Activated naive CD4-positive, alpha-beta T cell treated with anti-CD3 and anti-CD28 coated beads, Interleukin-2, amount 50 U/mL, for 16 hours (primary cell): Measurements from ENCODE around the gene VPS16.

Source experiments
- DNase-seq: peaks from one replicate; pipeline ENCODE4 v3.0.0-alpha.2; 2020

The VPS16 gene

DNA sequence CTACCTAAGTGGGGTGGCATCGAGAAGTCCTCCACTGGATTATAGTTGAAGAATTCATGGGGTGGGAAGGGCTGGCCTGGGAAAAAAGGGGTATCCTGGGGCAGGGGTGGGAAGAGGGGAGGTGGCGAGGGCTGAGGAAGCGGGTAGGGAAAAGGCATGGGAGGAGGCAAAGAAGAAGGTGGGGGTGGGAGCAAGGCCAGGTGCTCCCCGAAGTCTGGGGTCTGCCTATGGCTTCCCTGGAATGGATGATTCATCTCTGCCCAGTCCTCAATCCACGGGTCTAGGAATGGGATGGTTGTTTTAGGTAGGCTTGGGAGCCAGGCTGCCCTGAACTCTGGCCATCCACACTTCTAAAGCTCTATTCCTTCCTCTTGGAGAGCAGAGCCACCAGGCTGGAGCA is 4.5 kb upstream of the VPS16 start:
- no peak for DNase-seq

DNA sequence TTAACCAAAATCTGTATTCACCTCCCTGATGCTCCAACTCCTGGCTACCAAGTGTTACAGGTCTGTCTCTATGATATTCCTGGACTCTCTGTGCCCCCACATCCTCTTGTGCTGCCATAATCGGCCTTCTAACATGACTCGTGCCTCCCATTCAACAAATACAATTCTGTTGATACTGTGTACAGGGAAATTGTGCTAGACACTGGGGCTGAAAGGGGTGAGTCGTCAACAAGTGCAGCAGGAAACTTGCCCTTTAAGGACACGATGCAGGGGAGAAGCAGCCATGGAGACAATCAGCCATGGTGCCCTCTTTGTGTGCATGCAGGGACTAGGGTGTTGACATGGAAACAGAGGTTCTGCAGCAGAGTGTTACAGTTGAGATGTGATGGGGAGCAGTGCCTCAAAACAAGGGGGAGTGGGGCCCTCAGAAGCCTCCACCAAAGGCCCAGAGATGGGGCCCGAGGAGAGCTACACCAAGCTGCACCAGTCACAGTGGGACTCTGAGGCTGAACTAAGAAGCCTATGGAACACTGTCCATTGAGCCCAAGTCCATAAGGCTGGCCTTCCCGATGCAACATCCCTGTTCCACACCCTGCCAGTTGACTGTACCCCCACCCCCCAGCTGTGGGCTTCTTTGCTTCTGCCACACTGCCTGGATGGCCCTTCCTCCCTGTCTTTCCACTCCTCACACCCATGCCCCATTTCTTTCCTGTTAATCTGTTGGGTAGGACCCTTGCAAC is 3.2 kb upstream of the VPS16 start:
- no peak for DNase-seq

DNA sequence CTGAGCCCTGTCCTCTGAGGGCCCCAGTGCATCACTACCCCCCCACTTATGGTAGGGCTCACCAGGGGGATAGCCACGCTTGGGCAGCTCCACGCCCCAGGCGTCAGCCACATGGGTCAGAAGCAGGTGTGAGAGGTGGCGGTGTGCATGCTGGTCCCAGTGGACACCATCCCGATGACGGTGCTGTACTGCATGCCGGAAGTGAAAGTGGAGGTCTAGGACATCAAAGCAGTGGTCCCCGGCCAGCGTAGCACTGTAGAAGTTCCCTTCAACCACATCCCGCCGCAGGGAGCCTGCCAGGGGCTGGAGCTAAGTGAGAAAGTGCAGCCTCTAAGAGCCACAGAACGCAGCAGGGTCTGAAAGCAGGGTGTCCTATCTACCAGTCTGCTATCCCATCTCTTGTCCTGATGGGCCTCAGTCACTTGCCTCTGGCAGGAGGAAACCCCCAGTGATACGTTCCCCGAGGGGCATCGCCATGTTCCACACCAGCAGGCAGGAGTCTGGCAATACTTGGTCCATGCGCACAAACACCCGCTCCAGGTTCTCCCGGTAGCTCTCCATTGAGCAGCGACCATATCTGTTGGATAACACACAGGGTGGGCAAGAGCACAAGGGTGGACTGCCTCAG is 2.3 kb upstream of the VPS16 start:
- DNase-seq: no peak

DNA sequence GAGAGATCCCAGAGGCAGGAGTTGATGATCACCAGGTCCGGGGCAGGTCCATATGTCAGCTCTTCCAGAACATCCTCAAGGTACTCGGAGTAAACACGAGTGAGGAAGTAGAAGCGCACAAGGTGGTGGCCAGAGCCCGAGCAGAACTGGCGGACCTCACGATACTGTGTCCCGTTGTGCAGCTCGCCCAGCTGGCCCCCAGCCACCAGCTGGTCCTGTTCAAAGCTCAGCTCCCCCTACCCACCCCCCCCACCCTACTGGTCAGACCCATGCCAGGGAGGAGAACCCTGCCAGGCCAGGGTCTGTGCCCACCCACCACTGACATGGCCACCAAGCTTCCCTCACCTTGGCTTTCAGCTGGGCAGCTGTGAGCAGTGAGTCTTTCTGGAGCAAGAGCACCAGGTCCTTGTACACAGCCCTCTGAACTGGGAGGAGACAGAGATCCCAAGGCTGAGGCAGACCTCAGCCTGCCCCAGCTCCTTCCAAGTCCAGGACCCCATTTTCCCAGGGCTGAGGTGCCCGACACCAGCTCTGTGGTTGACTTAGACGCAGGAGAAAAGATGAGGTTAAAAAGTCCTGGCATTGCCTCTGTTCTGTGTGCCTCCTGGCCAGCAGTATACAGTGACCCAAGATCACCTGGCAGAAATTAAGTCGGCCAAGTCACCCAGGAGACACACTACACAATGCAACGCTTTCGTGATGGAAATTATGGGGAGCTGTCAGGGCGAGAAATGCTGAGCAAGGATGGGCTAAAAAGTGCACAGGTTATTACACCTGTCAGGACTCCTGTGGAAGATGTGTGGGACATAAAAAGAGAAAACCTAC is 1.5 kb upstream of the VPS16 start:
- DNase-seq: no peak

DNA sequence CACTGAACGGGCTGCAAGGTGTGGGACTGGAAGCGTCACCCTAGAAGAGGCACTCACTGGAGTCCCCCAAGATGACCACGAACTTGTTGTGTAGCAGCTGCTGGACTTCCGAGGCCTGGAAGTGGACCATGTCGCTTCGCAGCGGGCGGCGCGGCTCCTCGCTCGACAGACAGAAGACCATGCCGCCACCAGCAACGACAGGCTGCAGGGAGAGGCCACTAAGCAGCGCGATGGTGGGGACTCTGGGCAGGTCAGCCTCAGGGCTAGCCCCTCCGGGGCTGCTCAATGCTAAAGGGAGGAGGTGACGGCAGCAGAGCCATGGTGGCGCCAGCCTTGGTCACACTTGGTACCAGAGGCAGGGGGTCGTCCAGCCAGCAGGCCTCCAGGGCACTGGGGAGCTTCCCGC is 810 bp upstream of the VPS16 start:
- DNase-seq: no peak

DNA sequence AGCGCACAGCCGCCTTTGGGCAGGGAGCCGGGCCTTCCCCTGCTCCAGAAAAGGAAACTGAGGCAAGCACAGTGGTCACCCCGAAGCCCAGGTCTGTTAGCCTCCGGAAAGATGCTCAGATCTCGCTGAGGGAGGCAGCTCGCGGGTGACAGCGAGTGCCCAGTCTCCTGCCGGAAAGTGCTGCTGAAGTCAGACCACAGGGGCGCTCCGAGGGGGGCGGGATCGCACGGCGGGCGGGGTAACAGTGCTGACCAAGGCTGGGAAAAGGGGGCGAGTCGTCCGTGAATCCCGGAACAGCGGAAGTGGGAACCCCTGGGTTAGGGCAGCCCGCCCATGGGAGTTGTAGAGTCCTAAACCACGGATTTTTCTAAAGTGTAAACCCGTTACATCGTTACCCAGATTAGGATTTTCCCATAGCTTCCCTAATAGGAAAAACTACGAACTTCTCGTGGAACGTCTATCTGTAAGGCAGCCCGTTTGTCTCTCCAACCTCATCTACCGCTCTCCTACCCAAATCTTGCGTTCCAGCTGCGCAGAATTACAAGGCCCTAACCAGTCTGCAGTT is 504 bp downstream of the VPS16 start:
- peak; percentile 40 for DNase-seq

DNA sequence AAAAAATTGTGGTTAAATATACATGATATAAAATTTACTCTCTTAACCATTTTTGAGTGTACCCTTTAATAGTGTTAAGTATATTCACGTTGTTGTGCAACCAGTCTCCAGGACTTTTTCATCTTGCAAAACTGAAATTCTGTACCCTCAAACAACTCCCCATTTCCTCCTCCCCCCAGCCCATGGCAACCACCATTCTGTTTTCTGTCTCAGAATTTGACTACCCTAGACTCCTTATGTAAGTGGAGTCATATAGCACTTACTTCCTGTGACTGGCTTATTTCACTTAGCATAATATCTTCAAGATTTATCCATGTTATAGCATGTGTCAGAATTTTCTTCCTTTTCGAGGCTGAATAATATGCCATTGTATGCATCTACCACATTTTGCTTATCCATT is 5.1 kb downstream of the VPS16 start:
- no peak for DNase-seq

DNA sequence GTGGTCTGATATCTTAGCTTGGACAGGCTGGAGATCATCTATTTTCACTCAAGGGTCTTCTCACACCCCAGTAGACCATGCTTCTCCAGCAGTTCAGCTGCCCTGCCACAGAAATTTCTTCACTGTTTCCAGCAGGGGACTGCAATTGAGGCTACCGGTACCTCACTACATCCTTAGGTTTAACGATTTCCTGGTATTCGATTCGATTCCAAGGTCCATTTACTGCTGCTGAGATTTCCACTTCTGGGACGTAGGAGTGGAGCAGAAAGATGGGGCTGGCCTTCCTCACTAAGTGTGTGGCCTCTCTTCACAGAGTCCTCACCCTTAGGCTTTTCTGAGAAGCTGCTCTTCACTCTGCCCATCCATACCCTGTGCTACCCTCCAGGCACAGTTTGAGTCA is 6.2 kb downstream of the VPS16 start:
- DNase-seq: no peak

DNA sequence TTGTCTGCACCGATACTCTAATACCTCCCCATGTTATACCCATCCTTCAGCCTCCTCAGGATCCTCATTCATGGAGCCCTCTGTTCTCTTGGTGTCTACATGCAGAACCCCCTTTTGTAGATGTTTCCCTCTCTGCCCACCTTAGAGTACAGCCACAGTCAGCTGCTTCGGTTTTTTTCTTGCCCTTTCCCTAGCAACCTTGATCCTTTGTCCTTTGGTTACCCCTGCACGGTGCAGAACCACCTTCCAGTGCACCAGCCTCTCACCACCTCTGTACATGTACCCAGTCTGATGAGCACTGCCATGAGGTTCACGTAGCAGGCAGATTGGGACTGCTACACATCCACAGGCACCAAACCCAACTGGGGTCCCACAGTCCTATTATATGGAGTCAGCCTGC is 7.3 kb downstream of the VPS16 start:
- no peak for DNase-seq

DNA sequence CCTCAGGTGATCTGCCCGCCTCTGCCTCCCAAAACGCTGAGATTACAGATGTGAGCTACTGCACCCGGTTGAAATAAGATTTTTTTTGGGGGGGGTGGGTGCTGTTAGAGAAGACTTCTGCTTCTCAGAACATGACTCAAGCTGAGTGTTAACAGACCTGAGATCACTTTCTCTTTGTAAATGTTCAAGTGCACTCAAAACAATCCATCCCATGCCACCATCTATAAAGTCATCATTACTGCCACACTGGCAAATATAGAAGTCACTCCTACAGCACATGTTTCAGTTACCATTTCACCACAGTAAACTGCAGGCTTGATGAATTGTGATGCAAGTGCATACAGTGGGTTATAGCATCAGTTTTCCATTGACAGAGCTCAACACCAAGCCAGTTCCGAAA is 9.0 kb downstream of the VPS16 start:
- no peak for DNase-seq

DNA sequence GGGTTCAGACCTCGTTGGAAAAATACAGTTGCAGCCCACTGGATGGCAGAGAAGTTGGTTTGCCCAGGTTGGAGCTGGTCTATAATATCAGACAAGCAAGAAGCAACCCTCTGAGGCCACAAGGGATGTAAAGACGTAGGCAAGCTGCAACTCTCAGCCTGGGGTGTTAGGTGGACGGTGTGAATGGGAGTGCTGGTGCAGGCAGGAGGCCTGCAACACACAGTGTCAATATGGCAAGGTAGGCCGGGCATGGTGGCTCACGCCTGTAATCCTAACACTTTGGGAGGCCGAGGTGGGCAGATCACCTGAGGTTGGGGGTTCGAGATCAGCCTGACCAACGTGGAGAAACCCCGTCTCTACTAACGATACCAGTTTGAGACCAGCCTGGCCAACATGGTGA is 10.5 kb downstream of the VPS16 start:
- no peak for DNase-seq

DNA sequence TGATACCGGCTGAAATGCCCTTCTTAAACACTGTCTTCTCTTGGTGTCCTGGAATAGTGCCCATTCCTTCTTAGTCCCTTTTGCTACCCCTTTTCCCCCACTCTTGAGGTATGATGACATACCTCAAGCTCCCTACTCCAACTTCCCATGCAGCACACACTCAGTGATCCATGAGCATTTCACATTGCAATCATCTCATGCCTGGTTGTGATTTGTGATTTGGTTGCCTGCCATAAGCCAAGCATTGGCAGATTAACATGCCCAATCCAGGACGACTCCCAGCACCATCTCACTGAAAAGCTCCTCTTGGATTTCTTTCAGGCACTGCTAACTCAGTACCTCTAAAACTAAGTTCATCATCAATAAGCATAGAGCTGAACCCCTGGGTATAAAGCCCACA is 18.0 kb downstream of the VPS16 start:
- no peak for DNase-seq

DNA sequence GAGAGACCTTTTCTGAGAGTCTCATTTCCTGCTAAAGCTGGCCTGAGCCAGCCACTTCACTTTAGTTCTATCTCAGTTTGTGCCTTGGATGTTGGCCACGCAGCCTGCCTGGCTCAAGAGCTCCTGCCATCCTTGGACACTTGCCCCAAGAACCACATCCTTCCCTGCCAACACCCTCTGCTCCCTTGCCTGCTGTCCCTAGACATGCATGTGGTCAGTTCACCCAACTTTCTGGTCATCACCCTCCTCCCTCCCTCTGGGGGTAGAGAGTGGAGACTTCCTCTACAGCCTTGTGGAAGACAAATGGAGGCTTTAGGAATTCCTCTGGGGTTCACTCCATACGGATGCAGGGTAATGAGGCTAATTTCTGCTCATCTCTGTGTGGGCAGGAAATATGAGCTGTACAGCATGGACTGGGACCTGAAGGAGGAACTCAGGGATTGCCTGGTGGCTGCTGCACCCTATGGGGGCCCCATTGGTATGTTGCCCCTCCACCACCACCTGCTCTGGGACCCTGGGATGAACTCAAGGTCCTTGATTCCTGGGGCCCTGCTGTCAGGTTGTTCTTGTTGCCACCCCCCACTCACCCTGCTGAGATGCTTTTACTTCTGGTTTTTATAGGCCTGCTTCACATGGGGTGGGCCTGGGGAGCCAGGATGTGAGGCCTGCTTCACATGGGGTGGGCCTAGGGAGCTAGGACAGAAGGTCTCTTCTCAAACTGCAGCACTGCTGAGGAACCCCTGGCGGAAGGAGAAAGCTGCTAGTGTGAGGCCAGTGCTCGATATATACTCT is 19.0 kb downstream of the VPS16 start:
- DNase-seq: no peak

DNA sequence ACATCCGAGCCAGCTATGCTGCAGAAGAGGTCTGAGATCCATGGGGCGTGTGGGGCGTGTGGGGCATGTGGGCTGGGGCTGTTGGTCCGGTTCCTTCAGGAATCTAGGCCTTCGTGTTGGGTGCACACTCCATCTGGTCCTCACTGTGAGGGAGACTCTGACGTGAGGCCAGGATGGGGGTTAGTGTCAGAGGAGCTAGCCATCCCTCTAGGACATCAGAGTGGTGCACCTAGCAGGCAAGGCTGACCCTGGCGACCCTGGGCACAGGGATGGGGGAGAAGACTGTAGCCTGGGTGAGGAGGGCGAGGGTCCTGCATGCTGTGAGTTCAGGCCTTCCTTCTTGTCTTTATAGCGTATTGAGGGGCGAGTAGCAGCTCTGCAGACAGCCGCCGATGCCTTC is 24.1 kb downstream of the VPS16 start:
- no peak for DNase-seq

DNA sequence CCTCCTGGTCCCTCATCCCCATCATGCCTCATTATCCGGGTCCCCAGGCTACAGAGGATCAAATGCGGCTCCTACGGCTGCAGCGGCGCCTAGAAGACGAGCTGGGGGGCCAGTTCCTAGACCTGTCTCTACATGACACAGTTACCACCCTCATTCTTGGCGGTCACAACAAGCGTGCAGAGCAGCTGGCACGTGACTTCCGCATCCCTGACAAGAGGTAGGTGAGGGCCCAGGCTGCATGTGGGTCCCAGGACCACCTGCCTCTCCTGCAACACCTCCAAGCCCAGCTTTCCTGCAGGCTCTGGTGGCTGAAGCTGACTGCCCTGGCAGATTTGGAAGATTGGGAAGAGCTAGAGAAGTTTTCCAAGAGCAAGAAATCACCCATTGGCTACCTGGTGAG is 24.6 kb downstream of the VPS16 start:
- no peak for DNase-seq

DNA sequence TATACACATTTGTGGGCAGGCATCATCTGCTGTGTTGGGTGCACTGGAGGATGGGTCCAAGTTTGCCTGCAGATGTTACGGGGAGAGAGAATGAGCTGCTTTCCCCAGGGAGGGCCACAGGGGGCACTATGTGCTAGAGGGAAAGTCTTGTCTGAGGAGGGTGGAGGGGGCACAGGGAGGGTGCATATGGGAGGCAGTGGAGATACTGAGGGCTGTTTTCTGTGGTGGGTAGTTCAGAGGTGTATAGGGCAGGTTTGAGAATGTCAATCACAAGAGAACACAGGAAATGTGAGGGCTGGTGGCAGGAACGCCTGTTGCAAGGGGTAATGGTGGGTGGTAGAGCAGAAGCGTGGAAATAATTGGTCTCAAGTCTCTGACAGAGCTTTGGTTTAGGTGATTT is 25.1 kb downstream of the VPS16 start:
- DNase-seq: peak; percentile 45

DNA sequence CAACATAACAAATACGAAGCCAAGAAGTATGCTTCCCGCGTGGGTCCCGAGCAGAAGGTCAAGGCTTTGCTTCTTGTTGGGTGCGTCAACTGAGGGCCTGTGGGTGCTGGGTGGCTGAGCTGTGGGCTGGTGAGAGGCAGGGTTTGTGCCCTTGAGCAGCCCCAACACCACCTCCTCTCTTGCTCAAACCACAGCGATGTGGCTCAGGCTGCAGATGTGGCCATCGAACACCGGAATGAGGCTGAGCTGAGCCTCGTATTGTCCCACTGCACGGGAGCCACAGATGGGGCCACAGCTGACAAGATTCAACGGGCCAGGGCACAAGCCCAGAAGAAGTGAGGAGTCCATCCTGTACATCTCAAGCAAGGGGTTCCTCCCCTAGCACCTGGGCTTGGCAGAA is 25.7 kb downstream of the VPS16 start:
- no peak for DNase-seq

DNA sequence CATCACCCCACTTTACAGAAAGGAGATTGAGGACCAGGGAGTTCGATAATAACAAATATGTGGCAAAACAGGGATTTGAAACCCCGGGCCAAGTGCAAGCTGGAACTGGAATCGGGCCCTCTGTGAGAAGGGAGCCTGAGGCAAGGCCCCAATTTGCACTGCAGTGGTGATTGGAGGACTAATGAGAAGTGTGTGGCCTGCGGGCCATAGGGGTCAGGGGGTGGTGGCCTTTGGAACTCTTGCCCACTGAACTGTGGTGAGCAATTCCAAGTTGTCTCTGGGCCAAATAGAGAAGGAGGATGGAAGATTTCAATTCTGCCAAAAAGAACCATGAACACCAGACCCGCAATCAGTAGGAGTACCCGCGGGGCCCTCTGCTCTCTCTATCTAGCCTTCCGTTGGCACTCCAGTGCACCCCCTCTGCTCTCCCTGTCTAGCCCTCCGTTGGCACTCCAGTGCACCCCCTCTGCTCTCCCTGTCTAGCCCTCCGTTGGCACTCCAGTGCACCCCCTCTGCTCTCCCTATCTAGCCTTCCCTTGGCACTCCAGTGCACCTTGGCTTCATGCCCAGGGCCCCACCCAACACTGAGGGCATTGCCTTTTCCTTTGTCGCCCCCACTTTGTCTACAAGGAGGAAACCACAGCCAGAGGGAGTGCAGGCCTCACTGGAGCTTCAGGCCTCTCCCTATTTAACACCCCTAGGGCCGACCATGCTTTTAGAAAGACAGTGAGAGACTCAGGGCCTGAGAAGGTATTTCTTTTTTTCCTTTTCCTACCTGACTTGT is 26.7 kb downstream of the VPS16 start:
- no peak for DNase-seq

DNA sequence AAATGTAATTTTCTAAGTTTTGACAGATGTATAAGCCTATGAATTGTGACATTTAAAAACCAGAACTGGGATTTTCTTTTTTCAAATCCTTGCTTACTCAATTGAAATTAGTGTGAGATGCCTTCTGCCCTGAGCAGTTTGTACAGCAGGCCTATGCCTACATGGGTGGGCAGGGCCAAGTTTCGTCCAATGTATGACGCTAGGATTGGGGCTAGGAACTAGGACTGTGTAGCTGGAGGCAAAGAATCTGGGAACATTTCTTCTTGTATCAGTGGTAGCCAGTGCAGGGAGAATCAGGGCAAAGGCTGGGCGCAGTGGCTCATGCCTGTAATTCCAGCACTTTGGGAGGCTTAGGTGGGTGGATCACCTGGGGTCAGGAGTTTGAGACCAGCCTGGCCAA is 28.8 kb downstream of the VPS16 start:
- no peak for DNase-seq

DNA sequence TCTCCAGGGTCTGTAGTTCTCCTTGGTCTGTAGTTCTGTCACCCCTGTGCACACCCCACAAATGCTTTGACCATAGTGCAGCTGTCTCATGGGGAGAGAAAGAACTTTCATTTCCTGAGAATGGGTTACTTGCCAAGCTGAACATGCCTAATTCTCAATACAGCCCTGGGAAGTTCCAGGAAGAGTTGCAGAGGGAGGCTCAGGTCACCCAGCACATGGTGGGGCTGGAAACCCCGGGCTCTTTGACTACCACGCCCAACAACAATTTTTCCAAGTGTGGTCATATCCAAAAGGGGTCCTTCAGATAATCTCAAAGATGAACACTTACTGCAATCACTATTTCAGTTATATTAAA is 30.5 kb downstream of the VPS16 start:
- no peak for DNase-seq

DNA sequence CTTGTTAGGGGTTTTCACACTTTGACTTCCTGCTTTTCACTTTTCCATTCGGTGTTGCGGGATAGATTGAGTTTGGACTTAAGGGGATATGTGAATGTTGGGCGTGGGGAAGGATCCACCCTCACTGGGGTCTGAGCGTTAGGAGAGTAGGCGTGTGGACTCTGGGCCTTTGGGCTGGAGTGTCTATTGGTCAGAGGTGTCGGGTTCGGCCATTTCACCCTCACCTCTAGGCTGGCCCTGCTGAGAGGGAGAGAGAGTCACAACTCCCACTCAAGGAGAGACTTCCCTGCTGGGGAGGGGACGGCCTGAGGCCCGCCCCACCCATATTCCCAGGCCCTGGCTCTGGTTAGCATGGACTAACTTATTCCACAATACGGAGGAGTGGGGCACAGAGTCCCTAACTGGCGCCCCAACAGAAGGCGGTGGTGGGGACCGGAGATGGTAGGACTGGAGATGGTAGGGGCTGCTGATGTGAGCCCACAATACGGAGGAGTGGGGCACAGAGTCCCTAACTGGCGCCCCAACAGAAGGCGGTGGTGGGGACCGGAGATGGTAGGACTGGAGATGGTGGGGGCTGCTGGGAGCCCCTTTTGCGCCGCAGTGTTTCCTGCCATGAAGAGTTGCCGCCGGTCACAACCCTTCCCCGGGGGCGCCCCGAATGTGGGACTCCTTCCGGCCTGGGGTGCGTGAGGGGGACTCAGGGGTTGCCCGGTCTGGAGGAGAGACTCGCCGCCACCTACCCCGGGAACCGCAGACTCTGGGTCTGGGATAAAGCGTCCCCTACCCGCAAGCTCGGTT is 31.3 kb downstream of the VPS16 start:
- peak; percentile 35 for DNase-seq
